ENCODE measurements around the gene MME.
"Not testable (repeated sequence)": the region's sequence is repeated elsewhere in the genome, so short reads cannot be mapped to it uniquely, and the experiment has no call there.

MME gene

DNA sequence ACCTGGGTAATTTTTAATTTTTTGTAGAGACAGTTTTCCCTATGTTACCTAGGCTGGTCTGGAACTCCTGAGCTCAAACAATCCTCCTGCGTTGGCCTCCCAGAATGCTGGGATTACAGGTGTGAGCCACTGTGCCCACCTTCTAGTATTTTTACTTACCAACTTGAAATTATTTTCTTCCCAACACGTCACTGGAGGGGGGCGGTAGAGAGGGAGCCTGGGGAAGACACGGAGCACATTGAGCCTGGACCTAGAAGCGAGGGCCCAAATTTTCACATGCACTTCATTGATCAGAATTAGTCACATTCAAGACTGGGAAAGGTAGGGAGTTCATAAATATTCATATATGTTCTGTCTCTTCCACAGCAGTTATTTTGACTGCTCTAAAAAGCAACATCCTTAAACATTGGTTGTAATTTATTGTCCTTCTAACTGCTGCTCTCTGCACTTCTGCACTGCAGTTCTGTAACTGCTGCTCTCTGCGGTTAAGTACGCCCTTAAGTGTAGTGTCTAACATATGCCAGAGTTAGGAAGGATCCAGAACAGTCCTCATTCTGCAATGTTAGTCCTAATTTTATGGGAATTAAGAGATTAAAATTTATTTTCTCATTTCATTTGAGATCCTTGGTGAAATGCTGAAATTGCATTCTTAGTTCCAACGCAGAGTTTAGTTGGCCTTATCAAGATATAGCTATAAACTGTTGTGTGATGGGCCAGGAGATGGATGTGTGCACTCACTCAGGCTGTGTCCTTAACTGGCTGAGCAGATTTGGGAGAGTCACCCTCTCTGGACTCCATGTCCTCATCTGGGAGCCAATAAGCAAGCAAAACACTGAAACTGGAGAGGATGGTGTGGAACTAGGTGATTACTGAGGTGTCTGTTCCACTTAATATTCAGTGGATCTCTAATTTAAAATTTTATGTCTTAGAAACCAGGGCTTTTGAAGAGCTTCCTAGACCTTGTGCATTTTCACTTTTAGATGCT, 115.1 kb downstream of the MME start:
- DNase-seq: no peak

GRCh38 chr3:155196131-155197021, 116.3 kb downstream of the MME start:
- no peak for DNase-seq

- DNase-seq: no peak
Measured at GRCh38 chr3:155197786-155198185, 117.7 kb downstream of the MME start.

DNA sequence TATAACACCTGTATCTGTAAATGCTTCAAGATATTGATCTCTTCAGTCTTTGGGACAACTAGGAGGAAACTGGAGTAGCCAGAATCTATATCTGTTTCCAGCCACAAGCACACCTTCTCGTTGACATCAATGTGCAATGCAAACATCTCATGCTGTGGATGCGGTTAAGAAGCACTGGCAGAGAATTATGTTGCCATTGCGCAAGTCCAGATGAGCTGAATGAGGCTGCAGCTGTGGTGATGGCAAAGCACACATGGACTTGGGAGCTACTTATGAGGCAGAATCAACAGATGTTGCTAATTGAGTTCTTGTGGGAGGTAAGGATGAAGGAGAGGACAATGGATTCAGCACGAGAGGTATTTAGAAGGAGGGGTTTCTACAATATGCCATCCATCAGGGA, 122.5 kb downstream of the MME start:
- peak; percentile 9 for DNase-seq

GRCh38 chr3:155204851-155205250, 124.7 kb downstream of the MME start:
- DNase-seq: no peak

DNA sequence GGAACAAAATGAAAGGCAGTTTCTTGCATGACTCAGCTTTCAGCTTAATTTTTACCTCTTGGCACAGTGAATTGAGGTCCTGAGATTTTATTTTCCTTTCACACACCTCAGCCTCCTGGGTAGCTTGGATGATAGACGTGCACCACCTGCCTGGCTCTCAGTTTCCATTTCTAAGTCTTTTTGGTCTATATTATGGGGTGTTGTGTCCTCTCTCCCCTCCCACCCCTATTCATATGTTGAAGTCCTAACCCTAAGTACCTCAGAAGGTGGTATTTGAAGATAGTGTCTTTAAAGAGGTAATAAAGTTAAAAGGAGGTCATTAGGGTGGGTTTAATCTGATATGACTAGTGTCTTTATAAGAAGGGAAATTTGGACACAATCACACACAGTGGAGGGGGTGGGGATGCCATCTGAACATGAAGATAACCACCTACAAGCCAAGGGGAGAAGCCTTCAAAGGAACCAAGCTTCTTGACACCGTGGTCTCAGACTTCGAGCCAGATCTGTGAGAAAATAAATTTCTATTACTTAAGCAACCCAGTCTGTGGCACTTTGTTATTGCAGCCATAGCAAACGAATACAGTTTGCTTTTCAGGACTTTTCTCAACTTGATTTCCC, 128.2 kb downstream of the MME start:
- DNase-seq: no peak

GRCh38 chr3:155210736-155211135, 130.6 kb downstream of the MME start:
- DNase-seq: no peak

- DNase-seq: no peak
Measured at GRCh38 chr3:155211266-155211665, 131.1 kb downstream of the MME start.

DNA sequence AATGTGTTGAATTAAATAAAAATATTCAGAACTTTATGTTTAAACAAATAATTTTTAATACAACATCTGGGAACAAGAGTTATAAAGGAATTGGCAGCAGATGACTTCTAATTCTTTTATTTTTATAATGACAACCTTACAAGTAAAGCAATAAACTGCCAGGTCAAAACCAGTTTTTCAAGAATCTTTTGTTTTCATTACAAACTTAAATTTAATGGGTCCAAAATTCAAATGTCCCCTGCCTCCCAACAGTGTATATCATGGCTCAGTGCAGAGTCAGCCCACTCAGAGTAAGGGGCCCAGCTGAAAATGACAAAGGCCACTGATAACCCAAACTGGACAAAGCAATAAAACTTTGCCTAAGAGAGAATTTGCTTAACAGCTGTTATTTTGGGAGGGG, 131.8 kb downstream of the MME start:
- no peak for DNase-seq

- not testable (repeated sequence) for DNase-seq
Measured at GRCh38 chr3:155216007-155216406, 135.9 kb downstream of the MME start.

DNA sequence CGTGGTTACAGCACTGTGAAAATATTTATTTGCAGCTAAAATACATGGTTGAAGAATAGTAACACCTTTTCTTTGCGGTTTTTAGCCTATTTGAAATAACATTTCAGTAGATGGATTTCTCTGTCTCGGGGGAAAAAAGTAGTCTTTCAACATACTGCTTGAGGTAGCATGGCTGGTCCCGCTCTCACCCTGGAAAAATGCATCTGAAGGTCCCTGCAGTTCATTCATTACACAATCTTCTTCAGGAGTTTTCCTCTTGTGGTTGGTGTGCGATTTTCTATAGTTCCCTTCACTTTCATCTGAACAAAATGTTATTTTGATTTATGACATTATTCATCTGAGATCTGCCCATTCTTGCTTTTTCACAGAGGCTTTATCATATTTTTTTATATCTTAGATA, 137.5 kb downstream of the MME start:
- no peak for DNase-seq

DNA sequence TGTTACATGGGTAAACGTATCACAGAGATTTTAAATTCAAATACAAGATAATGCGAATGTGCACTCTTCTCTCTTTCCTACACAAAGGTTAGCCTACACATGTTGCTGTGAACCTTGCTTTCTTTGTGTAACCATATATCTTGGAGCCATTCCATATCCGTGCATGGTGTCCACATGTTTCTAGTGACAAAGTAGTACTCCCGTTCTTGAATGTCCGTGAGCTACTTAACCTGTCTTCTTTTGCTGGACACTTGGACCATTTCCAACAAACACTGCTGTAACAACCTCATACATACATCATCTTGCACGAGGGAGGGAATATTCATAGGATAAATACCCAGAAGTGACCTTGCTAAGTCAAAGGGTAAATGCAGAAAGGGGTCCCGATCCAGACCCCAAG, 138.3 kb downstream of the MME start:
- no peak for DNase-seq

DNA sequence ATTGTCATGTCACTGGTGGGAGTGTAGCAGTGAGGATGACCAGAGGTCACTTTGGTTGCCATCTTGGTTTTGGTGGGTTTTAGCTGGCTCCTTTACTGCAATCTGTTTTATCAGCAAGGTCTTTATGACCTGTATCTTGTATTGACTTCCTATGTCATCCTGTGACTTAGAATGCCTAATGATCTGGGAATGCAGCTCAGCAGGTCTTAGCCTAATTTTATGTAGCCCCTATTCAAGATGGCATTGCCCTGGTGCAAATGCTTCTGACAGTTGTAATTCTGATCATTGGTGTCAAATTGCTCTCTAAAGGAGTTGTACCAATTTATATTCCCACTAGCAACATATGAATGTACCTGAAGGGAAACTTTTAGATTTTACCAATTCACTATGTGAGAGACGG, 139.0 kb downstream of the MME start:
- DNase-seq: no peak

DNA sequence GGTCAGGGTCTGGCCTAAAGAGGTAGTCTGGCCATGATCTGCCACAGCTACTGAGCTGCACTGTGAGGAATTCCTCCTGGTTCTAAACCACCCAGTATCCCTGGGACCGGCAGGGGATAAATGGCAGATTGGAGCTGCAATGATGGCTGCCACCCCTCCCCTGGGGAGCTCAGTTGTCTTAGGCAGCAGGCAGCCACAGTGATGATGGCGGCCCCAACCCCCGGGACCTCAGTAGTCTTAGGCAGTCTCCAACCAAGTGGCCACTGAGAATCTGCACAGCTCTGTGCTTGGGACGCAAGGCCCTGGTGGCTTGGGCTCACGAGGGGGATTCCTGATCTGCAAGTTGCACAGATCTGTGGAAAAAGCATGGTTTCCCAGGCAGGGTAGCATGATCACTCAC, 145.3 kb downstream of the MME start:
- DNase-seq: no peak

- no peak for DNase-seq
Measured at GRCh38 chr3:155227141-155227540, 147.0 kb downstream of the MME start.

DNA sequence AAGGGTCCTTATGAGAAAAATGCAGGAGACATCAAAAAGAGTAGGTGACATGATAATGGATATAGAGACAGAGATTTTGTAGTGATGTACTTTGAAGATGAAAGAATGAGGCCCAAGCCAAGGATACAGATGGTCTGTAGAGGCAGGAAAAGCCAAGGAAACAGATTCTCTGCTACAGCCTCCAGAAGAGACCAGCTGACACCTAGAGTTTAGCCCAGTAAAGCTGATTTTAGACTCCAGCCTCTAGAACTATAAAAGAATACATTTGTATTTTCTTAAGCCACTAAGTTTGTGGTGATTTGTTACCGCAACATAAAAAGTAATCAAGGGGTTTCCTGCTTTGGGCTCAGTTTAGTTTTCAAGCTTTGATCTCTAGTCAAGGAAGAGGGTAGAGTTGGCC, 148.6 kb downstream of the MME start:
- DNase-seq: no peak

GRCh38 chr3:155229086-155229485, 149.0 kb downstream of the MME start:
- DNase-seq: no peak

GRCh38 chr3:155230382-155230781, 150.3 kb downstream of the MME start:
- DNase-seq: no peak

DNA sequence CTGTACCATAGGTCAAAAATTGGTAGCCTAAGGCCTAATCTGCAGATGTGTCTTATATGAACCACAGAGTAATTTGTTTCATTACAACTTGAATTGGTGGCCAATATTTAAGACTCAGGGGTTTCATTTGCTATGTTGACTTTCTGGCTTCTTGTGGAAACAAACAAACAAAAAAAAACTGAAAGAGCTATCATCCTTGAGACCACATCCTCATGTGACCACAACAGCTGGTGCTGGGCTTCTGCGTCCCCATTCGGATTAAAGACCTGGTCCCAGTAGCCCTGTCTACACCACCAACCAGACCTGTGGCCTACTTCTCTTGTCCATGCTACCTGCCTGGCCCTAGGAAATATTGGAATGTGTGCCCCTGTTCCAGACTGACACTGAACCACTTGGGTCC, 151.7 kb downstream of the MME start:
- DNase-seq: no peak

DNA sequence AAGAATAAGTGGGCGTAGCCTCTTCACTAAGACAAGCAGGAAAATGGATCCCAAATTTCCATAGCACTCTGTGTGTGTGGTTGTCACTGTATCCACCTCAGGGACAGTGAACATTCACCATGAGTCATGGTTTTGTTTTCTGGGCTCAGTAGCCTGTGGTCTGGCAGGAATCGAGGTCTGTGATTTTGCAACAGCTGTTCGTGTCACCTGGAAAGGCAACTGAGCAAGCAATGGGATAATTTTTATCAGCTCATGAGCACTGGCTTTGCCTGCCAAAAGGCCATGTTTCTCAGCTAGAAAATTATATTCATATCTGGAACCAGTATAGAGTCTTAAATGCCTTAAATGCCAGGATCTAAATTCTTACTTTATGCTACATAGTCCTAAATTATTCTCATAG, 152.5 kb downstream of the MME start:
- DNase-seq: no peak

DNA sequence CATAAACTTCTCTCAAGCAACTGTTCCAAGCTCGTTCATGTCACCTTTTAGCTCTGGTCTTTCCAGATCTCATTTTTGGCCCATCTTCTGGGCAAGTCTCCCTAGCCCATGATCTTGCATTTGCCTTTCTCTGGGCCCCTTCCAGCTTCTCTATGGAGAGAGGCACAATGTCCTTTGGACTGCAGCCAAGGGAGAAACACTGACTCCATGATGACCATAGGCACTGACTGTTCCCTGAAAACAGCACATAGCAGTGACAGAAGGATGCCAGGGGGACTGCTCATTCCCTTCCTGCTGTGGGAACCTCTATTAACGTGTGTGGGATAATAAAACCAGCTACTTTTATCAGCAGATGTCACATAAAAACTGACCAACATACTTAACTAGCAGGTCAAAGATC, 153.1 kb downstream of the MME start:
- DNase-seq: no peak

Data from MV-4-11 (cell line).